Small intestine (tissue), 7 donors: ENCODE measurements around the gene ADGRD1. TPM values are rescaled to one million over a fixed set of nuclear protein-coding genes. Genes with fewer than 3 reads are reported as not detected.

Source experiments
- DNase-seq, 2 donors: peaks; one replicate each; pipeline versions ENCODE4 v3.0.0 to v3.0.0-alpha.2; 2013
- FAIRE-seq: peaks from 2 replicates; lab custom pipeline; 2012; peaks lifted over from hg19 to GRCh38; lab: Jason Lieb, UNC
- H3K27ac ChIP-seq, 3 donors: one replicate each; pipeline ENCODE4 v1.5.1; 2013; ENCODE audit warnings: low read length in 2 of 3, mild to moderate bottlenecking in 2 of 3, control low read depth in 1 of 3, inconsistent platforms in 1 of 3, low read depth in 1 of 3, moderate library complexity in 1 of 3
- H3K27me3 ChIP-seq, 3 donors: one replicate each; pipeline ENCODE4 v1.6.1; 2013; ENCODE audit warnings: low read length in 3 of 3, inconsistent platforms in 1 of 3; ENCODE audit not compliant: control insufficient read depth in 3 of 3, insufficient read depth in 3 of 3
- H3K36me3 ChIP-seq, 3 donors: one replicate each; pipeline ENCODE4 v1.6.1; 2013; ENCODE audit warnings: low read length in 3 of 3, inconsistent platforms in 1 of 3, low read depth in 1 of 3, mild to moderate bottlenecking in 1 of 3, moderate library complexity in 1 of 3; ENCODE audit not compliant: control insufficient read depth in 3 of 3, insufficient read depth in 2 of 3
- H3K4me1 ChIP-seq, 3 donors: one replicate each; pipeline ENCODE4 v1.6.1; 2013; ENCODE audit warnings: low read length in 2 of 3, inconsistent platforms in 1 of 3, low read depth in 1 of 3, mild to moderate bottlenecking in 1 of 3, moderate library complexity in 1 of 3; ENCODE audit not compliant: control insufficient read depth in 3 of 3, insufficient read depth in 2 of 3
- H3K4me3 ChIP-seq, 3 donors: one replicate each; pipeline ENCODE4 v1.5.1; 2013; ENCODE audit warnings: low read length in 3 of 3, control low read depth in 1 of 3, inconsistent platforms in 1 of 3, low read depth in 1 of 3, mild to moderate bottlenecking in 1 of 3, moderate library complexity in 1 of 3
- H3K9me3 ChIP-seq, 2 donors: one replicate each; pipeline ENCODE4 v1.6.1; 2013; ENCODE audit warnings: low read depth in 1 of 2, low read length in 1 of 2; ENCODE audit not compliant: control insufficient read depth in 2 of 2, insufficient read depth in 1 of 2
- WGBS, 3 donors: extraction: QIAGEN DNeasy Blood & Tissue Kit; methylation state at CpG; one replicate each; pipeline ENCODE4 v1.1.7; 2013; 5-methylcytosine and 5-hydroxymethylcytosine counted together
- polyA plus RNA-seq, 4 donors: library from polyadenylated mRNA; stranded (reverse) in 3 of 4; unstranded in 1 of 4; fragments of 200-250 nt in 3 of 4; fragments of 120-200 nt in 1 of 4; gene quantifications; one replicate each; pipeline versions ENCODE4 v1.2.1 to v1.2.3, GENCODE V29; 2013
- donor health status: healthy with polysubstance abuse.
- donor health status: control.
- donor health status: control.
- donor health status: Bipolar disorder and iron deficiency.
- donor health status: healthy.

Gene ADGRD1
- polyA plus RNA-seq, 4 donors = 0.54 to 87.7 (median 9.3) TPM; not detected in 1

- H3K27me3 ChIP-seq = no peaks in the 10 kb centered on the region
- no peak overlapping the region for H3K27ac ChIP-seq
- H3K4me1 ChIP-seq = no peaks in the 10 kb centered on the region
- DNase-seq (no peak), FAIRE-seq (no peak)
- H3K4me3 ChIP-seq = no peak overlapping the region
- WGBS, 3 donors = 74 to 85% (median 84%) methylated on average over 11 of the region's 11 CpGs
- H3K36me3 ChIP-seq = peaks cover 0 to 33% (median 0%) of the 10 kb centered on the region in 3 donors
- H3K9me3 ChIP-seq = peaks cover 0 to 8% of the 10 kb centered on the region in 2 donors
Measured at GRCh38 chr12:131077931-131078391, 124.3 kb downstream of the ADGRD1 start.

DNA sequence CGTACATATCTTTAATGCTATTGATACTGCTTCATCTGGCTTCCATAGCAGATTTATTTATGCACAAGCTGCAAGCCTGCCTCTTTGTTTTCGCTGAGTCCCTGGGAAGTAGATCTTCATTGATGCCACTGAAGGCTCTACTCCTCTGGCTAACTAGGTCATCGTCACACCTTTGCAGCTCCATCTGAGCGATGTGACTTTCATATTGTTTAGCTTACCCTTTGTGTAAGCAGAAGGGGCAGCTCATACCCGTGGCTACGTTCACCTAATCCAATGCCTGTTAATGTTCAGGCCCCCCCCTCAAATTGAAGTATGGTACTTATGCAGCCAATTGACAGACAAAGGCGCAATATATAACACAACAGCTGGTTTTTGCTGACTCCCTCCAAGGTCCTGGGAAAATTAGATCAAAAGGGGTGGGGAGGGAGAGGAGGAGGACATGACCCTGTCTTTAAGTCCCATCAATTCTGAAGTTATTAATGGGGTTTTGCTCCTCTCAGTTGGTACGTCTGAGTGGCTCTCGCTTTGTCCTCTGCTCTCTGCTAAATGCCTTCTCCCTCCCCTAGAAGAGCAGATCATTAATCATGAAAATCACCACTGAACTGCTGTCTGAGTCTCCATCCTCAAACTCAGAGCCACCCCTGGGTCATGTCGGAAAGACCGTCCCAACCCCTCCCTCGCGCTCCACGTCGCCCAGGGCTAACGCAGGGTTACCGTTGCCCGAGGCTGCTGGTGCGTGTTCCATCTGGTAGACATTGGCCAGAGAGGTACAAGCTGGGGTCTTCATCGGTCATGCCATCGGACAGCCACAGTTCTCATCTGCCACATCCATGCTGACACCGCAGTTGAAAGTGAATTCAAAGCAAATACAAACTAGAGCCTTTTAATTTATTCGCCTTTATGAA is 128.8 kb downstream of the ADGRD1 start:
- no peaks in the 10 kb centered on the region for H3K4me1 ChIP-seq
- H3K27ac ChIP-seq = no peak overlapping the region
- no peak overlapping the region for H3K4me3 ChIP-seq
- no peaks in the 10 kb centered on the region for H3K9me3 ChIP-seq
- peaks cover 0 to 41% (median 0%) of the 10 kb centered on the region in 3 donors for H3K36me3 ChIP-seq
- WGBS, 3 donors = 86 to 91% (median 87%) methylated on average over 23 of the region's 23 CpGs
- no peaks in the 10 kb centered on the region for H3K27me3 ChIP-seq
- DNase-seq = no peak
- no peak for FAIRE-seq

- H3K27ac ChIP-seq = no peak overlapping the region
- no peak for DNase-seq
Measured at GRCh38 chr12:131084341-131085011, 130.8 kb downstream of the ADGRD1 start.

GRCh38 chr12:131085125-131085815 is 131.6 kb downstream of the ADGRD1 start:
- FAIRE-seq = no peak
- Histone ChIP-seq H3K36me3 (peaks cover 0 to 51% (median 0%) of the 10 kb centered on the region in 3 donors), H3K27me3 (no peaks in the 10 kb centered on the region), H3K9me3 (no peaks in the 10 kb centered on the region), H3K4me1 (no peaks in the 10 kb centered on the region), H3K4me3 (no peak overlapping the region), H3K27ac (no peak overlapping the region)
- WGBS, 3 donors = 76 to 85% (median 81%) methylated on average over 22 of the region's 22 CpGs
- DNase-seq = no peak

More at GRCh38 chr12:131084341-131085011, 130.8 kb downstream of the ADGRD1 start:
- H3K36me3 ChIP-seq = peaks cover 0 to 48% (median 0%) of the 10 kb centered on the region in 3 donors
- H3K9me3 ChIP-seq = no peaks in the 10 kb centered on the region
- H3K4me3 ChIP-seq = no peak overlapping the region
- H3K4me1 ChIP-seq = no peaks in the 10 kb centered on the region
- FAIRE-seq = no peak
- no peaks in the 10 kb centered on the region for H3K27me3 ChIP-seq
- WGBS, 3 donors = 87 to 89% (median 88%) methylated on average over 27 to 28 of the region's 28 CpGs

DNA sequence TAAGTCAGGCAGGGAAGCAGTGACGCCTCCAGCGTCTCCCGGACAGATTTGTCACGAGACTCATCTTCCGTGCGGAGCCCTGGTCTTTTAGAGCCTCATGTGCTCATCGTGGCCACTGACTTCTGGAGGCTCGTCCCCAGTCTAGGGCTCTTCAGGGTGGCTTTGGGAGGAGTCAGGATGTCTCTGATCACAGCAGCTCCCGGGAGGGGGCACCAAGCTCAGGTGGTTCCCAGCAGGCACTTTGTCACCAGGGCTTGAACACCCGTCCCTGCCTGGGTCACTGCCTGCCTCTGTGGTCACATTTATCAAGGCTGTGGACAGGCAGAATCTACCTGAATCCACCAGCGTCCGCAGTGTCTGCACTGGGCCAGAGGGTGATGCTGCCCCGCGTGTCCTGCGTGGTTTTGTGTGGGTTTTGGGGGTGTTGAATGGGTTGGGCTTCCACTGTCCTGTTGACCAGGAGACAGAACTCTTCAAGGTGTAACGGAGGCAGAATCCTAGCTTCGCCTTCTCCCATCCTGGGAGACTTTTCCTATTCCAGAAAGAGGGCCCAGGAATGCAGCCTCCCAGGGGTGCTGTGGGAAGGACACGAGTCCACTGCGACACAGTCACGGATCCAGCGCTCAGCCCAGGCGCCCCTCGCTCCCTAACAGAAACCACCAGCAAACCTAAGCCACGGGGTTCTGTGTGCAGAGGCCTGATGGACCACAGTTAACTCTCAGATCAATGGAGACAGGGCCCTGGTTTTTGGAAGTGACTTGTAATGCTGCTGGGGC is 132.3 kb downstream of the ADGRD1 start:
- no peak for DNase-seq

DNA sequence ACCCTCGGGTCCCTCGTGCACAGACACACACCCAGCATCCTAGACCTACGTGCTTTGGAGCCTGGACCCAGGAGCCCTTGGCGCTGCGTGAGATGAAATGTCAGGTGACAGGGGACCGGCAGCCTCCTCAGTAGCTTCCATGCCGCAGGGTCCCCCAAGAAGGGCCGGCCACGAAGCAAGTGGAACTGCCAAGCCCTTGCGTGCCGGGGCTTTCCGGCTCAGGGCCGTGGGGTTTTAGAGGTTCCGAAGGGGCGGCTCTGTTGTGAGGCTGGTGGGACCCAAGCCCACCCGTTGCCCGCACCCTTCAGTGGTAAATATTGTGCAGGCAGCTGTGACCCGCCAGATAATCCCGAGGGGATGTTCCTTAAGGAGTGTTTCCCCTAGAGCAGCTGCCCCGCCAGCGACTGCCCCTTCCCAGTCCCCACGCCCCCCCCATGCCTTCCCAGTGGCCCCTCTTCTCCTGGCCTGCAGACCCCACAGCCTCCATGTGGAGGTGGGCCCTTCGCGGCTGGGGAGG is 133.7 kb downstream of the ADGRD1 start:
- no peak for FAIRE-seq
- Histone ChIP-seq H3K36me3 (peaks cover 0 to 62% (median 0%) of the 10 kb centered on the region in 3 donors), H3K4me3 (no peak overlapping the region), H3K9me3 (no peaks in the 10 kb centered on the region), H3K27me3 (no peaks in the 10 kb centered on the region), H3K4me1 (peaks cover 0 to 4% (median 0%) of the 10 kb centered on the region in 3 donors), H3K27ac (no peak overlapping the region)
- DNase-seq = no peak
- WGBS, 3 donors = 87 to 89% (median 89%) methylated on average over 24 of the region's 24 CpGs

More for the DNA sequence above, 132.3 kb downstream of the ADGRD1 start:
- H3K27ac ChIP-seq = no peak overlapping the region
- no peak for FAIRE-seq
- no peaks in the 10 kb centered on the region for H3K9me3 ChIP-seq
- peaks cover 0 to 3% (median 0%) of the 10 kb centered on the region in 3 donors for H3K4me1 ChIP-seq
- WGBS, 3 donors = 88 to 92% (median 91%) methylated on average over 22 to 24 of the region's 24 CpGs
- H3K4me3 ChIP-seq = no peak overlapping the region
- H3K27me3 ChIP-seq = no peaks in the 10 kb centered on the region
- peaks cover 0 to 54% (median 0%) of the 10 kb centered on the region in 3 donors for H3K36me3 ChIP-seq

- no peaks in the 10 kb centered on the region for H3K9me3 ChIP-seq
- H3K4me3 ChIP-seq = no peak overlapping the region
- no peak for DNase-seq
- no peak overlapping the region for H3K27ac ChIP-seq
- FAIRE-seq = no peak
- peaks cover 0 to 65% (median 0%) of the 10 kb centered on the region in 3 donors for H3K36me3 ChIP-seq
- WGBS, 3 donors = 86 to 92% (median 89%) methylated on average over 38 of the region's 38 CpGs
- peaks cover 0 to 4% (median 0%) of the 10 kb centered on the region in 3 donors for H3K4me1 ChIP-seq
- H3K27me3 ChIP-seq = no peaks in the 10 kb centered on the region
Measured at GRCh38 chr12:131087991-131088700, 134.4 kb downstream of the ADGRD1 start.
